Loucy (cell line): ENCODE results near the gene TMEM232.

Source experiments
- H2AFZ ChIP-seq: fragments of 200-600 bp; sonication (generic); 2 replicates; pipeline ENCODE4 v1.6.0; 2016; ENCODE audit warnings: antibody characterized with exemption, mild to moderate bottlenecking, low read length, moderate library complexity
- H3F3A ChIP-seq: fragments of 200-600 bp; 2 replicates; pipeline ENCODE4 v1.6.0; 2016; ENCODE audit warnings: antibody characterized with exemption, low read depth, mild to moderate bottlenecking
- H3K27me3 ChIP-seq: fragments of 200-600 bp; sonication (generic); 2 replicates; pipeline ENCODE4 v1.6.1; 2014; ENCODE audit warnings: low read length, mild to moderate bottlenecking; ENCODE audit not compliant: insufficient read depth, poor library complexity, severe bottlenecking
- H3K36me3 ChIP-seq: fragments of 200-600 bp; sonication (generic); 2 replicates; pipeline ENCODE4 v1.6.1; 2016; ENCODE audit warnings: low read length; ENCODE audit not compliant: insufficient read depth
- H3K4me1 ChIP-seq: fragments of 200-600 bp; sonication (generic); 2 replicates; pipeline ENCODE4 v1.5.1; 2014; ENCODE audit warnings: low read length, mild to moderate bottlenecking; ENCODE audit not compliant: insufficient read depth, poor library complexity, severe bottlenecking
- H3K4me2 ChIP-seq: fragments of 200-600 bp; sonication (generic); 2 replicates; pipeline ENCODE4 v1.6.0; 2014; ENCODE audit warnings: antibody characterized with exemption, low read length, low read depth, mild to moderate bottlenecking; ENCODE audit not compliant: poor library complexity, severe bottlenecking
- H3K4me3 ChIP-seq: fragments of 200-600 bp; sonication (generic); 2 replicates; pipeline ENCODE4 v1.5.1; 2014; ENCODE audit warnings: low read length, mild to moderate bottlenecking, mixed read lengths; ENCODE audit not compliant: poor library complexity, severe bottlenecking
- H3K79me2 ChIP-seq: fragments of 200-600 bp; sonication (generic); 2 replicates; pipeline ENCODE4 v1.6.1; 2014; ENCODE audit warnings: low read length; ENCODE audit not compliant: insufficient read depth
- H3K9ac ChIP-seq: fragments of 200-600 bp; sonication (generic); 2 replicates; pipeline ENCODE4 v1.6.0; 2014; ENCODE audit warnings: mild to moderate bottlenecking, low read depth, low read length, moderate library complexity; ENCODE audit not compliant: poor library complexity, severe bottlenecking
- H3K9me2 ChIP-seq: fragments of 200-600 bp; sonication (generic); replicated peaks from 2 replicates; pipeline ENCODE4 v1.6.1; 2016; ENCODE audit warnings: low read depth, low read length, mixed read lengths
- H3K9me3 ChIP-seq: fragments of 200-600 bp; sonication (generic); 2 replicates; pipeline ENCODE4 v1.6.1; 2014; ENCODE audit warnings: mild to moderate bottlenecking, antibody characterized with exemption, low read length, low read depth; ENCODE audit not compliant: insufficient read depth
- H4K20me1 ChIP-seq: fragments of 200-600 bp; sonication (generic); 2 replicates; pipeline ENCODE4 v1.6.0; 2014; ENCODE audit warnings: antibody characterized with exemption, low read length, mild to moderate bottlenecking; ENCODE audit not compliant: insufficient read depth, poor library complexity, severe bottlenecking
- CTCF ChIP-seq: fragments of 200-600 bp; sonication (generic); conservative IDR thresholded peaks from 2 replicates; pipeline ENCODE4 v1.5.1; 2014; ENCODE audit warnings: mild to moderate bottlenecking, antibody characterized with exemption, low read length
- EZH2phosphoT487 ChIP-seq: fragments of 200-600 bp; IDR thresholded peaks from 2 replicates; pipeline ENCODE4 v1.6.1; 2018; ENCODE audit warnings: antibody characterized with exemption, mild to moderate bottlenecking, moderate library complexity, borderline replicate concordance

TMEM232 gene

GRCh38 chr5:110665184-110665726 is 61.2 kb downstream of the TMEM232 start:
- Histone ChIP-seq H4K20me1 (no peaks in the 10 kb centered on the region), H3K4me3 (no peak overlapping the region), H3K4me2 (no peak overlapping the region), H3F3A (no peaks in the 10 kb centered on the region), H3K79me2 (no peaks in the 10 kb centered on the region), H3K36me3 (no peaks in the 10 kb centered on the region), H3K27me3 (no peaks in the 10 kb centered on the region), H3K4me1 (no peaks in the 10 kb centered on the region), H3K9ac (no peak overlapping the region), H3K9me3 (no peaks in the 10 kb centered on the region), H2AFZ (no peak overlapping the region), H3K9me2 (no peaks in the 10 kb centered on the region)
- TF ChIP-seq CTCF (no peak), EZH2phosphoT487 (no peak)

DNA sequence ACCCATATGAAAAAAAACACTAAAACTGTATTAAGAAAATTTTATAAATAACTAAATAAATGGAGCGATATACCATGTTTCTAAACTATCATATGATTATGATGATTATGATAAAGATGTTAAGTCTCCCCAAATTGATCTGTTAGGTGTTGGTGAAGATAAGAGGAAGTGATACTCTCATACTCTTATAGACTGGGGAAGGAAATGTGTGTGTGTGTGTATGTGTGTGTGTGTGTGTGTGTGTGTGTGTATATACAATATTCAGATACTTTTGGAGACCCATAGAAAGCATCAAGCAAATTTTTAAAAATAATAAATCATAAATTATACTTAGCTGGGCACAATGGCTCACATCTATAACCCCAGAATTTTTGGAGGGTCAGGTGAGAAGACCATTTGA is 62.9 kb downstream of the TMEM232 start:
- H3K4me1 ChIP-seq = no peaks in the 10 kb centered on the region
- H3K9me2 ChIP-seq = no peaks in the 10 kb centered on the region
- H3K4me3 ChIP-seq = no peak overlapping the region
- TF ChIP-seq EZH2phosphoT487 (no peak), CTCF (no peak)
- H3K79me2 ChIP-seq = no peaks in the 10 kb centered on the region
- no peak overlapping the region for H3K4me2 ChIP-seq
- H3K9ac ChIP-seq = no peak overlapping the region
- no peak overlapping the region for H2AFZ ChIP-seq
- H4K20me1 ChIP-seq = no peaks in the 10 kb centered on the region
- H3K36me3 ChIP-seq = no peaks in the 10 kb centered on the region
- no peaks in the 10 kb centered on the region for H3F3A ChIP-seq
- no peaks in the 10 kb centered on the region for H3K9me3 ChIP-seq
- H3K27me3 ChIP-seq = no peaks in the 10 kb centered on the region

DNA sequence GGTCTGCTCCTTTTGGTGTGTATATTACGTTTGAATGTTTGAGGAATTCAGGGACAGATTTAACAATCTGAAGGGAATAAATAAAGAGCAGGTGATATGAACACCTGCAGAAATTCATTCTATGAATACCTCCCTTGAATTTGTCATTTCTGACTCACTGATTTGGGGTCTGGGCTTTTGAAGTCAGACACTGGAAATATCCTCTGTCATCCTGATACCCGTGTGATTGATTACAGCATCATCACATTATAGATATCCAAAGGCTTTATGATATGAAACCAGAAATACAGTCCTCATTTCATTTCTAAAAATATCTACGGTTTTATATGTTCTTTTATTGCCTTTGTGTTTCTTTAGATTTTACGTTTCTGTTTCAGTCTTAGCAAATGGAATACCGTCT is 68.5 kb downstream of the TMEM232 start:
- no peaks in the 10 kb centered on the region for H3K9me2 ChIP-seq
- H3K27me3 ChIP-seq = no peaks in the 10 kb centered on the region
- TF ChIP-seq CTCF (no peak), EZH2phosphoT487 (no peak)
- no peaks in the 10 kb centered on the region for H3K9me3 ChIP-seq
- no peaks in the 10 kb centered on the region for H3K79me2 ChIP-seq
- H3K4me2 ChIP-seq = no peak overlapping the region
- H3F3A ChIP-seq = no peaks in the 10 kb centered on the region
- H4K20me1 ChIP-seq = no peaks in the 10 kb centered on the region
- H3K9ac ChIP-seq = no peak overlapping the region
- H3K36me3 ChIP-seq = no peaks in the 10 kb centered on the region
- H2AFZ ChIP-seq = no peak overlapping the region
- H3K4me3 ChIP-seq = no peak overlapping the region
- H3K4me1 ChIP-seq = no peaks in the 10 kb centered on the region
